Activated CD4-positive, alpha-beta T cell treated with anti-CD3 and anti-CD28 coated beads, Interleukin-2, amount 10 ng/mL, durations not matched to agents 7 days and 5 days (primary cell): ENCODE measurements around the gene ZSCAN2. TPM values are rescaled to one million over a fixed set of nuclear protein-coding genes. Genes with fewer than 3 reads are reported as not detected.
"Not testable (repeated sequence)": the region's sequence is repeated elsewhere in the genome, so short reads cannot be mapped to it uniquely, and the experiment has no call there.

Experiments used
- CTCF ChIA-PET: fragments of 350-600 bp; sonication (Branson Sonifier 250); formaldehyde crosslinking; loops from one replicate; lab custom pipeline; 2021; ENCODE audit warnings: antibody characterized with exemption; lab: Charles Lee
- POLR2A ChIA-PET: fragments of 350-600 bp; sonication (Branson Sonifier 250); formaldehyde crosslinking; loops from one replicate; lab custom pipeline; 2021; ENCODE audit warnings: antibody characterized with exemption; lab: Charles Lee
- DNase-seq: peaks from one replicate; pipeline ENCODE4 v3.0.0-alpha.2; 2020
- H3K27ac Mint-ChIP-seq: one replicate; pipeline ENCODE4 v1.8.0; 2021; ENCODE audit warnings: mild to moderate bottlenecking, moderate library complexity, mixed read lengths
- H3K27me3 Mint-ChIP-seq: one replicate; pipeline ENCODE4 v1.8.0; 2021; ENCODE audit warnings: mixed read lengths
- H3K36me3 Mint-ChIP-seq: one replicate; pipeline ENCODE4 v1.8.0; 2021; ENCODE audit warnings: low read depth, mixed read lengths
- H3K4me1 Mint-ChIP-seq: one replicate; pipeline ENCODE4 v1.8.0; 2021; ENCODE audit warnings: mixed read lengths
- H3K4me3 Mint-ChIP-seq: one replicate; pipeline ENCODE4 v1.8.0; 2021; ENCODE audit warnings: mild to moderate bottlenecking, moderate library complexity, mixed read lengths
- H3K9me3 Mint-ChIP-seq: one replicate; pipeline ENCODE4 v1.8.0; 2021; ENCODE audit warnings: mixed read lengths
- total RNA-seq, 2 experiments: library from RNA; stranded (reverse); gene quantifications; one replicate each; pipeline ENCODE4 v1.2.3, GENCODE V29; 2021

Gene ZSCAN2
- total RNA-seq, 2 experiments from 2014 or later, result 6.3 to 6.6 TPM

- H3K36me3 Mint-ChIP-seq, result peaks cover 40% of the 10 kb centered on the region
- no peaks in the 10 kb centered on the region for H3K4me1 Mint-ChIP-seq
- H3K4me3 Mint-ChIP-seq, result no peak overlapping the region
- no peak overlapping the region for H3K27ac Mint-ChIP-seq
- H3K9me3 Mint-ChIP-seq, result peaks cover 37% of the 10 kb centered on the region
- DNase-seq, result no peak
- H3K27me3 Mint-ChIP-seq, result no peaks in the 10 kb centered on the region
- ChIA-PET POLR2A (no interaction called here), CTCF (interaction anchor here (0.6 kb wide), 4 partner anchors 108 to 1590 kb away, joined by 3 to 5 read pairs (median 3); no protein-coding TSS in a partner anchor)
These were observed 23.6 kb downstream of the ZSCAN2 start for GRCh38 chr15:84624359-84624758.

GRCh38 chr15:84625123-84625522 lies 24.3 kb downstream of the ZSCAN2 start:
- Mint-ChIP-seq H3K27me3 (no peaks in the 10 kb centered on the region), H3K9me3 (peaks cover 31% of the 10 kb centered on the region), H3K36me3 (peaks cover 37% of the 10 kb centered on the region), H3K27ac (no peak overlapping the region), H3K4me1 (peaks cover 2% of the 10 kb centered on the region), H3K4me3 (no peak overlapping the region)
- no peak for DNase-seq
- ChIA-PET POLR2A (no interaction called here), CTCF (interaction anchor here (0.8 to 1.1 kb wide), 2 partner anchors 9 to 24 kb away, joined by 3 to 5 read pairs; partner anchors contain the start of gene ZSCAN2)

DNA sequence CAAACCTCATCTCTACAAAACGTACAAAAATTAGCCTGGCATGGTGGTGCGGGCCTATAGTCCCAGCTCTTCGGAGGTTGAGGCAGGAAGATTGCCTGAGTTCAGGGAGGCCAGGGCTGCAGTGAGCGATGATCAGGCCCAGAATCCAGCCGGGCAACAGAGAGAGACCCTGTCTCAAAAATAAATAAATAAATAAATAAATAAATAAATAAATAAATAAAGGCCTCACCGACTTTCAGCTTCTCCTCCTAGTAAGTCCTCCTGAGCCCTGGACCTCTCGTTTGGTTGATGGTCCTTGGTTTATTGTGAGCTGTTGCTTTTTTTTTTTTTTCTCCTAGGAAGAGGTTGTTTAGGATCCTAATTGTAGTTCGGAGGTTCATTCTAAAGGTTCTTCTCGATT lies 28.2 kb downstream of the ZSCAN2 start:
- POLR2A ChIA-PET, result no interaction called here
- Mint-ChIP-seq H3K36me3 (peaks cover 13% of the 10 kb centered on the region), H3K9me3 (no peaks in the 10 kb centered on the region), H3K4me1 (peaks cover 28% of the 10 kb centered on the region), H3K27ac (no peak overlapping the region), H3K4me3 (no peak overlapping the region), H3K27me3 (no peaks in the 10 kb centered on the region)
- DNase-seq, result no peak
- CTCF ChIA-PET, result interaction anchor here (0.6 to 1.7 kb wide), 7 partner anchors 20 to 429 kb away, joined by 3 to 9 read pairs (median 3); partner anchors contain the start of gene SEC11A

GRCh38 chr15:84631706-84632272 lies 31.0 kb downstream of the ZSCAN2 start:
- H3K4me1 Mint-ChIP-seq, result peaks cover 49% of the 10 kb centered on the region
- peak overlapping the region; percentile 89 for H3K4me3 Mint-ChIP-seq
- DNase-seq, result no peak
- no peaks in the 10 kb centered on the region for H3K9me3 Mint-ChIP-seq
- ChIA-PET CTCF (interaction anchor here (1.1 to 2.0 kb wide), 12 partner anchors 11 to 233 kb away, joined by 3 to 7 read pairs (median 4); partner anchors contain the start of gene WDR73), POLR2A (interaction anchor here (0.6 kb wide), 1 partner anchor 63 kb away, joined by 3 read pairs; no protein-coding TSS in a partner anchor)
- no peaks in the 10 kb centered on the region for H3K27me3 Mint-ChIP-seq
- peaks cover 19% of the 10 kb centered on the region for H3K36me3 Mint-ChIP-seq
- peak overlapping the region; percentile 97 for H3K27ac Mint-ChIP-seq

- H3K9me3 Mint-ChIP-seq, result no peaks in the 10 kb centered on the region
- ChIA-PET CTCF (interaction anchor here (0.6 to 2.5 kb wide), 10 partner anchors 8 to 953 kb away, joined by 3 to 7 read pairs (median 5); no protein-coding TSS in a partner anchor), POLR2A (interaction anchor here (0.9 to 1.4 kb wide), 2 partner anchors 9 to 27 kb away, joined by 4 to 6 read pairs; no protein-coding TSS in a partner anchor)
- H3K36me3 Mint-ChIP-seq, result peaks cover 31% of the 10 kb centered on the region
- DNase-seq, result peak; percentile 67
- no peaks in the 10 kb centered on the region for H3K27me3 Mint-ChIP-seq
- H3K27ac Mint-ChIP-seq, result peak overlapping the region; percentile 96
- H3K4me1 Mint-ChIP-seq, result peaks cover 61% of the 10 kb centered on the region
- H3K4me3 Mint-ChIP-seq, result peak overlapping the region; percentile 93
These were observed 32.8 kb downstream of the ZSCAN2 start for GRCh38 chr15:84633311-84634227.

DNA sequence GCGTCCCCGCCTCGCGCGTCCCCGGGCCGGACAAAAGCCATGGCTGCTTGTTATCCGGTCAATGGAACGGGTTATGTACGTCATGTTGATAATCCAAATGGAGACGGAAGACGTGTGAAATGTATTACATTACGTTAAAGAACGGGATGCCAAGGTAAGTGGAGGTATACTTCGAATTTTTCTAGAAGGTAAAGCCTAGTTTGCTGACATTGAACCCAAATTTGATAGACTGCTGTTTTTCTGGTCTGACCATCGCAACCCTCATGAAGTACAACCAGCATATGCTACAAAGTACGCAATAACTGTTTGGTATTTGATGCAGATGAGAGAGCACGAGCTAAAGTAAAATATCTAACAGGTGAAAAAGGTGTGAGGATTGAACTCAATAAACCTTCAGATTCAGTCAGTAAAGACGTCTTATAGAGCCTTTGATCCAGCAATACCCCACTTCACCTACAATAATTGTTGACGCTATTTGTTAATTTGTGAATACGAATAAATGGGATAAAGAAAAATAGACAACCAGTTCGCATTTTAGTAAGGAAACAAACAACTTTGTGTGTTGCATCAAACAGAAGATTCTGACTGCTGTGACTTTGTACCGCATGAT lies 33.5 kb downstream of the ZSCAN2 start:
- Mint-ChIP-seq H3K36me3 (peaks cover 35% of the 10 kb centered on the region), H3K4me3 (peak overlapping the region; percentile 82), H3K4me1 (peaks cover 61% of the 10 kb centered on the region), H3K27me3 (no peaks in the 10 kb centered on the region), H3K9me3 (no peaks in the 10 kb centered on the region), H3K27ac (peak overlapping the region; percentile 88)
- ChIA-PET POLR2A (interaction anchor here (0.9 to 1.4 kb wide), 2 partner anchors 9 to 26 kb away, joined by 4 to 6 read pairs; no protein-coding TSS in a partner anchor), CTCF (interaction anchor here (0.6 to 2.5 kb wide), 8 partner anchors 9 to 952 kb away, joined by 3 to 5 read pairs (median 5); no protein-coding TSS in a partner anchor)
- DNase-seq, result no peak

DNA sequence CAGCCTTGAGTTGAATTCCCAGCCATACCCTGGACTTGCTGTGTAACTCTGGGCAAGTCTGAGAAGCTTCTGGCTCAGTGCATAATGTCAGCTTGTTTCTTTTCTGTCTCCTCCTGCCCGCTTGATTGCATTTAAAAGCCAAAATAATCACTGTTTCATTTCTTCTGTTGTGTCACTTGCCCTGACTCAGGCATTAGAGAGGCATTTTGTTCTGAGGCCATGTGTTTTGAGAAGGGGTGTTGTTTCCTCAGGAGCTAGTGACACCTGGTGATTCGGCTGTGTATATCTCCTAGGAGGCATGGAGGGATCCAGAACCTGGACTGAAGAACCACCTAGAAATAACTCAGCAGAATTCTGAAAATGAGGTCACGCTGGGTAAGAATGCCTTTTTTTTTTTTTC lies 37.3 kb downstream of the ZSCAN2 start:
- no peak overlapping the region for H3K27ac Mint-ChIP-seq
- peaks cover 35% of the 10 kb centered on the region for H3K4me1 Mint-ChIP-seq
- H3K27me3 Mint-ChIP-seq, result no peaks in the 10 kb centered on the region
- no peak overlapping the region for H3K4me3 Mint-ChIP-seq
- ChIA-PET CTCF (interaction anchor here (0.9 to 1.6 kb wide), 4 partner anchors 9 to 39 kb away, joined by 3 to 8 read pairs (median 4); no protein-coding TSS in a partner anchor), POLR2A (no interaction called here)
- peak; percentile 18 for DNase-seq
- H3K36me3 Mint-ChIP-seq, result peaks cover 56% of the 10 kb centered on the region
- no peaks in the 10 kb centered on the region for H3K9me3 Mint-ChIP-seq

DNA sequence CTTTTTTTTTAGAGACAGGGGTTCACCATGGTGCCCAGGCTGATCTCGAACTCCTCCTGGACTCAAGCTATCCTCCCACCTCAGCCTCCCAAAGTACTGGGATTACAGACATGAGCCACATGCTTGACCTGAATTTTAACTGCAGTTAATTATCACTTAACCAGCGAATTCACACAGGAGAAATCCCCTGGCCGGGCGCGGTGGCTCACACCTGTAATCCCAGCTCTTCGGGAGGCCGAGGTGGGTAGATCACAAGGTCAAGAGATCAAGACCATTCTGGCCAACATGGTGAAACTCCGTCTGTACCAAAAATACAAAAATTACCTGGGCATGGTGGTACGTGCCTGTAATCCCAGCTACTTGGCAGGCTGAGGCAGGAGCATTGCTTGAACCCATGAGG lies 41.1 kb downstream of the ZSCAN2 start:
- H3K36me3 Mint-ChIP-seq, result peaks cover 60% of the 10 kb centered on the region
- H3K27ac Mint-ChIP-seq, H3K27me3 Mint-ChIP-seq, H3K9me3 Mint-ChIP-seq, DNase-seq, POLR2A ChIA-PET, CTCF ChIA-PET, H3K4me3 Mint-ChIP-seq: not testable (repeated sequence)
- peaks cover 11% of the 10 kb centered on the region for H3K4me1 Mint-ChIP-seq

- H3K36me3 Mint-ChIP-seq, result peaks cover 61% of the 10 kb centered on the region
- ChIA-PET CTCF (interaction anchor here (0.6 to 2.3 kb wide), 5 partner anchors 9 to 140 kb away, joined by 3 to 6 read pairs (median 4); partner anchors contain the start of gene WDR73), POLR2A (interaction anchor here (0.8 kb wide), 1 partner anchor 9 kb away, joined by 6 read pairs; no protein-coding TSS in a partner anchor)
- H3K4me3 Mint-ChIP-seq, H3K9me3 Mint-ChIP-seq, H3K27ac Mint-ChIP-seq, DNase-seq, H3K27me3 Mint-ChIP-seq: not testable (repeated sequence)
- H3K4me1 Mint-ChIP-seq, result peaks cover 11% of the 10 kb centered on the region
These were observed 41.8 kb downstream of the ZSCAN2 start for GRCh38 chr15:84642640-84643039.

DNA sequence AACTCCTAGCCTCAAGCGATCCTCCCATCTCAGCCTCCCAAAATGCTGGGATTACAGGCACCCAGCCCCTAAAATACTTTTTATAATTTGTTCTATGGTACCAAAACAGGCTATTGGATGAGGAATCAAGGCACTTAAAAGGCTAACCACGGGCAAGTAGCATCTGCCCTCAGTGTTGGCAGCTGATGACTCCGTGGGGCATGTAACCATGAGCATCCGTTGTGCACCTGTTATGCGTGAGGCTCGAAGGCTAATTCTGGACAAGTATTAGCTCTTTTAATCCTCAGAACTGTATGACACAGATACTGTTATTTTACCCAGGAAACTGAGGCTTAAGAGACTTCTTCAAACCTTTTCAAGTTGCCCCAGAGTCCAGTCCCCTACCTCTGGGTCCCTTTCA lies 43.0 kb downstream of the ZSCAN2 start:
- ChIA-PET CTCF (interaction anchor here (0.6 to 2.3 kb wide), 6 partner anchors 10 to 365 kb away, joined by 3 to 6 read pairs (median 3); partner anchors contain the start of gene WDR73), POLR2A (no interaction called here)
- Mint-ChIP-seq H3K27me3 (no peaks in the 10 kb centered on the region), H3K4me1 (peaks cover 9% of the 10 kb centered on the region), H3K4me3 (no peak overlapping the region), H3K27ac (no peak overlapping the region), H3K9me3 (no peaks in the 10 kb centered on the region), H3K36me3 (peaks cover 61% of the 10 kb centered on the region)
- no peak for DNase-seq

DNA sequence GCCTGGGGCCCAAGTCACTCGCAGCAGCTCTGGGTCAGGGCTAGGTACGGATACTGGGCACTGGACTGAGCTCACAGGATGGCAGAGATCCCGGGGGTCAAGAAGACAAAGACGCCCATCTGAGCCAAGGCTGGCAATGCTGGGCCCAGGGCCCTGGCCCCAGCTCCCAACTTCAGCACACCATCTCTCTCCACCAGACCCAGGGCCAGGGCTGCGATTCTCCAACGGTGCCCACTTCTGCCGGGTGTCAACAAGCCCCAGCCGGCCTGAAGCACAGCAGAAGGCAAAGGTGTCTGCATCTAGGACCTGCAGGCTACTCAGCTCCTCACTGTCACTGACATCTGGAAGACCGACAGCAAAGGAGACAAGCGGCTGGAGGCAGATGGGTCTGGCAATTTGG lies 44.7 kb downstream of the ZSCAN2 start:
- peaks cover 12% of the 10 kb centered on the region for H3K4me1 Mint-ChIP-seq
- no peak overlapping the region for H3K4me3 Mint-ChIP-seq
- CTCF ChIA-PET, result interaction anchor here (0.6 to 0.9 kb wide), 2 partner anchors 14 to 20 kb away, joined by 3 read pairs; no protein-coding TSS in a partner anchor
- H3K27ac Mint-ChIP-seq, result no peak overlapping the region
- H3K9me3 Mint-ChIP-seq, result no peaks in the 10 kb centered on the region
- POLR2A ChIA-PET, result no interaction called here
- no peak for DNase-seq
- H3K27me3 Mint-ChIP-seq, result no peaks in the 10 kb centered on the region
- H3K36me3 Mint-ChIP-seq, result peaks cover 50% of the 10 kb centered on the region

DNA sequence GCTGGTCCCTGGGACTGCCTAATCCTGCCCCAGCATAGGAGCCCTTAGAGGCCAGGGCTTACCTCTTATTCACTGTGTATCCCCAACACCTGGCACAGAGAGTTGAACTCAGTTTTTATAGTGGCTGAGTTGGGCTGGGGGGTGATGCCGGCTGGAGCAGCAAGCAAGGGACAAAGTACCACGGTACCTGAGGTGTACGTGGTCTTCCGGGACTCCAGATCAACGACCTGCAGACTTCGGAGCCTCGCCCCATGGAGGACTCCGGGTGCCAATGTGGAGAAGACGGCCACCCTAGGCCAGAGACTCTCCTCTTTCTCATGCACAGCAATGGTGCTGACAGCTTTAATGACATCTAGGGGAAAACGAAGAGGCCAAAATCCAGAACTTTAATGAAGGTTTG lies 45.2 kb downstream of the ZSCAN2 start:
- H3K27me3 Mint-ChIP-seq, result no peaks in the 10 kb centered on the region
- peaks cover 12% of the 10 kb centered on the region for H3K4me1 Mint-ChIP-seq
- CTCF ChIA-PET, result interaction anchor here (0.9 kb wide), 1 partner anchor 14 kb away, joined by 3 read pairs; no protein-coding TSS in a partner anchor
- no peak overlapping the region for H3K4me3 Mint-ChIP-seq
- no peaks in the 10 kb centered on the region for H3K9me3 Mint-ChIP-seq
- H3K36me3 Mint-ChIP-seq, result peaks cover 48% of the 10 kb centered on the region
- no peak for DNase-seq
- H3K27ac Mint-ChIP-seq, result no peak overlapping the region
- POLR2A ChIA-PET, result no interaction called here
